ENCODE results near the gene SORL1-AS1. TPM values are rescaled to one million over a fixed set of nuclear protein-coding genes. Genes with fewer than 3 reads are reported as not detected.

Gene SORL1-AS1

GRCh38 chr11:121394785-121395184 lies 58.0 kb downstream of the SORL1-AS1 start:
- DNase-seq (ENCODE audit: low read depth), result no peak

- no peak for DNase-seq (ENCODE audit: low read depth)
Observed at GRCh38 chr11:121393855-121394254, 58.9 kb downstream of the SORL1-AS1 start.

- DNase-seq (ENCODE audit: low read depth), result no peak
Observed at GRCh38 chr11:121391914-121392313, 60.9 kb downstream of the SORL1-AS1 start.

- no peak for DNase-seq (ENCODE audit: low read depth)
Observed at GRCh38 chr11:121389651-121390050, 63.1 kb downstream of the SORL1-AS1 start.

Other genes with a start within 250 kb of the SORL1-AS1 start
- gene SC5D, start 160.2 kb downstream of the SORL1-AS1 start, total RNA-seq (2014; rRNA removed), result 39.2 and 52.2 TPM in 2 replicates
- gene SORL1, start 653 bp downstream of the SORL1-AS1 start, total RNA-seq (2014; rRNA removed), result 0.06 and 0.26 TPM in 2 replicates